NCI-H2081 treated with DMSO at 0.1 percent for 48 hours (cell line): ENCODE measurements around the gene DAPK1.
"Not testable (repeated sequence)": the region's sequence is repeated elsewhere in the genome, so short reads cannot be mapped to it uniquely, and the experiment has no call there.

Experiments used
- DNase-seq: peaks from one replicate; lab custom pipeline; 2025; lab: John Stamatoyannopoulos, UW

DAPK1 gene

GRCh38 chr9:87742813-87743428, 245.3 kb downstream of the DAPK1 start:
- DNase-seq = no peak

- DNase-seq = not testable (repeated sequence)
These were observed 246.6 kb downstream of the DAPK1 start for GRCh38 chr9:87744247-87744646.

GRCh38 chr9:87746186-87746585, 248.5 kb downstream of the DAPK1 start:
- no peak for DNase-seq

- DNase-seq = no peak
These were observed 251.2 kb downstream of the DAPK1 start for GRCh38 chr9:87748881-87749280.

- DNase-seq = no peak
These were observed 251.8 kb downstream of the DAPK1 start for GRCh38 chr9:87749335-87750035.

DNA sequence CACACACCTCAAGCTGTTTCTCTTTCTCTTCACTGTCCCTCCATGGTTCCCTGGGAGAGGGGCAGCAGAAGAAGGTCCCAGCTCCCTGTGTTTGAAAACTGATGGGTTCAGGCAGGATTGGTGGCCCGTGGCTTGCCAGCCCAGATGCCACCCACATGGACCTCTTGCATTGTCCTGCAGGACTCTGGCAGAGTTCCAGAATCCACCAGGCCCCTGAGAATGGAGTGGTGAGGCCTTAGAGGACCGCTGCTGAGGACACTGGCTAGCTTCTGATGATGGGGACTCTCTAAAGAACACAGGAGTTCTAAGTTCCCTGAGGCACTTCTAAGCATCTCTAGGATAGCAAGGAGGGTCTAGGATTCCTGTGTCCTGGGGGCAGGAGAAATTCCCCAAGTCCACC, 253.1 kb downstream of the DAPK1 start:
- no peak for DNase-seq

DNA sequence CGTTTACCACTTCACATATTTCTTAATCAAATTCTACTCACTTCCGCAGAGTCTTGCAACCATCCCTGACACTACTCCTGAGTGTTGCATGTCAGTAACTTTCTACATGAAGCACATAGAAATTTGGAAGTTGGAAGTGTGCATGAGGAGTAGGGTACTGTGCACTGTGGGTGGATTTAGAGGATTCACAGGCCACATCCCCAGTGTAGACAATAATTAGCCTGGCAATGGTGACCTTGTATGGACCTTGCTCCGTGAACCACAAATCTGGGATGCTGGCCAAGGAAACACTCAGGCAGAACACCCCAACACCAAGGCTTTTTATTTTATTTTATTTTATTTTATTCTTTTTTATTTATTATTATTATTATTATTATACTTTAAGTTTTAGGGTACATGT, 253.8 kb downstream of the DAPK1 start:
- DNase-seq = no peak

GRCh38 chr9:87751868-87752267, 254.2 kb downstream of the DAPK1 start:
- no peak for DNase-seq

GRCh38 chr9:87753313-87753712, 255.6 kb downstream of the DAPK1 start:
- DNase-seq = no peak
